ENCODE measurements around the gene MPPE1.
A peak's percentile ranks its signal among the peaks of the same experiment; 100 is the strongest.
"Not testable (repeated sequence)": the region's sequence is repeated elsewhere in the genome, so short reads cannot be mapped to it uniquely, and the experiment has no call there.

The MPPE1 gene

DNA sequence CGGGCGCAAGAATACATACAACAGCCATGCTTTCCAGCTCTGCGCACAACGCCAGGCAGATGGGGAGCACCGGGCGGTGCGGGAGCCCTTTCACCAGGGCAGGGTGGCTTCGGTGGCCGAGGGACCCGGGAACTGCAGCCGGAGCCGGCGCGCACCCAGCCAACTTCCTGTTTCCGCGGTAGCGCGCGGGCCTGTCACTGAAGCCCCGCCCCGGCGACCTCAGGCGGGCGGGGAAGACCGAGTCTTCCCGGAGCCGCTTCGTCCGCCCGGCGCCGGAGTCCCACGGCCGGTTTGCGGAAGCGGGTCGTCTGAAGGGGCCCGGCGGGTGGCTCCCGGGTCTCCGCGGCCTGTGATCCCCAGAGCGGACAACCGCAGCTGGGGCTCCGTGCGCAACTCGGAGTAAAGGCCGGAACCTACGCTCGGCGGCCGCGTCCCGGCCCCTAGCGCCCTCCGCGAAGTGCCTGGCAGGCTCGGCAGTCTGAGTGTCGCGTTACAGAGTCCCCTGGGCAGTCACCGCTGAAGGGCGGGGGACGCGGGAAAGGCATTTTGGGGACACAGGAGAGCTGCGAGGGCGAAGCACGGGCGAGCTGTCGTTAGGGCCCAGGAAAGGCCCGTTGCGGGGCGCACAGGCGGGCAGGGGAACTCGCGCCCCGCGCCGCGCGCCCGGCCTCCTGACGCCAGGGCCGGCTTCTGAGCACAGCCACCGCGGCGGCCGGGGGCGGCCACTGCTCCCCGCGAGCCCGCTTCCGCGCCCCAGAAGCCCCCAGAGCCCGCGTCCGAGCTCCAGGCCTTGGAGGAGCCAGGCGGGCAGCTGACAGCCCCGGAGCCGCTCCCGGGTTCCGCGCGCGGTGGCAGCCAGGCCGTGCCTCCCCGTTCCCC lies at the start of gene MPPE1:
Gene MPPE1 (minus strand): TSS at position 136 of the 879 bp plus-strand sequence. CDS start 11,053 bp downstream, outside the sequence.
- peak; percentile 85 to 88 for DNase-seq

DNA sequence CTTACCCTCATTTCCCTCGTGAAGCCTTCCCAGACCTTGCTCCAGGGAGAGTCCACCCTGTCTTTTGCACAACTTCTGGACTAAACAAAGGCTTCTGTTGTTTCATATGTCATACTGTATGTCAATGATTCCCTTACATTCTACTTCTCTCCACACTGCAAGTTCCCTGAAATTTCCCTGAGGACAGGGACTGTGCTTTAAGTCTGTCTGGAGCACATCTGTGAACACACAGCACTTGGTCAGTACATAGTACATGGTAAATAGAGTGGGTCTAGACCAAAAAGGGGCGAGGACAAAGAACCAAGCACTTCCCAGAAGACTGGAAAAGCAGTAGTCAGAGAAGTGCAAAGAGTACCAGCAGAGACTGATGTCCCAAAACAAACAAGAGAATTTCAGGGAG lies 49.5 kb upstream of the MPPE1 start:
- DNase-seq = no peak

- DNase-seq = no peak
Observed at GRCh38 chr18:11956371-11957308, 48.5 kb upstream of the MPPE1 start.

DNA sequence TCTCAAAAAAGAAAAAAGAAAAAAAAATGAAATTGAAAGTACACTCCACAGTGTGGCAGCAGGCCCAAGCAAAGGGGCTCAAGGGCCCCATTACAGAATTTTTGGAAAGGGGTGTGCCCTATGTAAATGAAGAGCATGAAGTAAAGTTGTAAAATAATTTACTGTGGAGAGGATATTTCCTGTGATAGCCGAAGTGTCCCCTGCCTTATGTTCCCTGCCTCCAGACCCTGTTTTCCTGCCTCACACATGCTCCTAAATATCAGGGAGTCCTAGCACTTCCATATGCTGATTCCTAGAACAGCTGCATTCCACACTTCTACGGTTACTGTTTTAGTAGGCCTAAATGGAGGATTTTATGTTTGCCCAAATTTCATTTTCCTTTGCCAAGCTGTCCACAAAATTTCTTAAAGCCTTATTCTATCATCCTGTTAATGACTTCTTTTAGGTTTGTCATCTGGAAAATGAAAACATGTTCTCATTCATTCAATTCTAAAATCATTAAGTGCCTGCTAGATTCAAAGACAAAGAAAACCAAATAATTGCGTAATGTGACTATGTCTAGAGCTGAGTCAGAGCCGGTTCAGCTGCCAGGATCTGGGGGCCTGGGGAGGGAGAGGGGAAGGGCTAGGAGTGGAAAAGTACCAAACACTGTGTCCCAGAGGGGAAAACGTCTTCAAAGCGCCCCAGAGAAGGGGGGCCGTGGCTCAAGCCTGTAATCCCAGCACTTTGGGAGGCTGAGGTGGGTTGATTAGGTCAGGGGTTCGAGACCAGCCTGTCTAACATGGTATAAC lies 47.3 kb upstream of the MPPE1 start:
- no peak for DNase-seq

DNA sequence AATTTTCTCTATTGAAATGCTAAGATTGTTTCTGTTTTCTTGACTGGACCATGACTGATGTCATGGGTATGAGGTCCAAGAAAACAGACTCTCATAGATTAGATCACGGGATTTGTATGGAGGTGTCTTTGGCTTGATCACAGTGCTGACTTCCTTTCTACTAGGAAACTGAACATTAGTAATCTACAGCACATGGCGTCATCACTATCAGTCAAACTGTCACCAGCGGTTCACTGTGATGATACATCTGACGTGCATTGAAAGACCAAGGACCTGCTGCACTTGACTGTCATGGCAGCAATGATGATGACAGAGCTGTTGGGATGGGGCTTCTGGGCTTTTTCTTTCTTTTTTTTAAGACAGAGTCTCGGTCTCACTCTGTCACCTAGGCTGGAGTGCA lies 45.0 kb upstream of the MPPE1 start:
- DNase-seq = no peak

DNA sequence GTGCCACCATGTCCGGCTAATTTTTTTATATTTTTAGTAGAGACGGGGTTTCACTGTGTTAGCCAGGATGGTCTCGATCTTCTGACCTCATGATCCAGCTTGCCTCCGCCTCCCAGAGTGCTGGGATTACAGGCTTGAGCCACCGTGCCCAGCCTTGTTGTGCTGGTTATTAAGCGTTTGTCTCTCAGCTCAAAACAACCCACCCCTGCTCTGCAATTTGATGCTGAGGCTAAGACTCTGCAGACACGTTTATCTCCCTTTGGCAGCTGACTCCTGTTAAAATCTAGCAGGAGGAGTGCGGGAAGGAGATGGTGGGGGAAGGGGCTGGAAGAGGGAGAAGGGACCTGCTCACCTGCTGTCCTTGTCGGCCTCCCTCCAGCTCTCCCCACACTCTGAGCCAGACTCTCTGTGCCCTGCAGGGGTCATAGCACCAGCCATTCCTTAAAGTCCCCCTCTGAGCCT lies 43.3 kb upstream of the MPPE1 start:
- DNase-seq = no peak

GRCh38 chr18:11950824-11951223 lies 42.7 kb upstream of the MPPE1 start:
- no peak for DNase-seq

- no peak for DNase-seq
Observed at GRCh38 chr18:11948852-11949523, 40.9 kb upstream of the MPPE1 start.

DNA sequence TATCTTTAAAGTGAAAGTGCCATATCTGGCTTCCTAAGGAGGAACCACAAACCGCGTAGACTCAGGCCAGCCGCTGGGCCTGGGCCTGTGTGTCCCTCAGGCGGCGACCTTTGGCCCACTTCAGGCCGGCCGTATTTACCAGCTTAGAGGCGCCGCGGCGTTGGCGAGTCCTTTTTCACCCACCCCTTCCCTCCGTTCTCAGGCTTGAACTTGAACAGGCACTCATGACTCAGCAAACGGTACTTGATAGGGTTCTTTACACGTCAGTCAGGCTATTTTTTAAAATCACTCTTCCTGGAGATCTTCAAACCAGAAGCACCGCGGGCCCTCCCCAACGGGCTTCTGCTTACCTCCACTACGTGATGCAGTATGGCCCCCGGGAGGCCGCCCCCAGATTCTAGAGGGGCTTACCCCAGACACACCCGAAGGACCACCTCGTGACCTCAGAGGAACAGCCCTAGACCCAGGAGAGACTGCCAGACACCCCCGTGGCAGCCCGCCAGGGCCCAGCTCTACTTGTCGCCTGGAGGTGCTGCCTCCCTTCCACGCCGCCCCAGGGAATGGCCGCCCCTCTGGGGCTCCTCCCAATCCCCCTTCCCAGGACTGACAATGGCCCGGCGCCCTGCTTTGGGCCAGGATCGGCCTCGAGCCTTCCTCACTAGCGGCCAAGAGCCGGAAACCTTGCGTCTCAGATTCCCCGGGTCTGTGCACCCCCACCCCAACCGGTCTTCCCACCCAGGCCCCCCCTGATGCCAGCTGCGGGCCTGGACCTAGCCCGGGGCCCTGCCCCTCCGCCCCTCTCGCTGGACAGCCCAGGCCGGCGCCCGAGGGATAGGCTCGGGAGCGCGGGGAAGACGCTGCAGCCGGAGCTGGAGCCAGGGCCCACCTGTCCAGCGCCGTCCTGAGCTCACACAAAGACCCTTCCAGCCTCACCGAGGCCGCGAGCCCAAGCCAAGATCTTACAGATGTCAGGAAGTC lies 39.4 kb upstream of the MPPE1 start:
- peak; percentile 68 to 78 for DNase-seq

DNA sequence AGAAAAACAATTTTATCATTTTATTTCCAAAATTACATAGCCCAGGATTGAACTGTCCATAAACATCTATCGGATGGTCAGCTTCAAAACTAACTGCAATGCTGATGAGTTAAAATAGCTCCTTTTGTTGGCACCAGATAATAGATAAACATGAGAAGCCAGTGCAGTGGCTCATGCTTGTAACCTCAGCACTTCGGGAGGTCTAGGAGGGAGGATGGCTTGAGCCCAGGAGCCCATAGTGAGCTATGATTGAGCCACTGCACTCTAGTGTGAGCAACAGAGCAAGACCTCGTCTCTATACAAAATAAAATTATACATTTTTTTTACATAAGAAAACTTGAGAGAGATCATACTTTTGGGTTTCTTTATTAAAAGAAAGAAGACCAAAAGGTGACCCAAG lies 38.6 kb upstream of the MPPE1 start:
- DNase-seq = no peak

DNA sequence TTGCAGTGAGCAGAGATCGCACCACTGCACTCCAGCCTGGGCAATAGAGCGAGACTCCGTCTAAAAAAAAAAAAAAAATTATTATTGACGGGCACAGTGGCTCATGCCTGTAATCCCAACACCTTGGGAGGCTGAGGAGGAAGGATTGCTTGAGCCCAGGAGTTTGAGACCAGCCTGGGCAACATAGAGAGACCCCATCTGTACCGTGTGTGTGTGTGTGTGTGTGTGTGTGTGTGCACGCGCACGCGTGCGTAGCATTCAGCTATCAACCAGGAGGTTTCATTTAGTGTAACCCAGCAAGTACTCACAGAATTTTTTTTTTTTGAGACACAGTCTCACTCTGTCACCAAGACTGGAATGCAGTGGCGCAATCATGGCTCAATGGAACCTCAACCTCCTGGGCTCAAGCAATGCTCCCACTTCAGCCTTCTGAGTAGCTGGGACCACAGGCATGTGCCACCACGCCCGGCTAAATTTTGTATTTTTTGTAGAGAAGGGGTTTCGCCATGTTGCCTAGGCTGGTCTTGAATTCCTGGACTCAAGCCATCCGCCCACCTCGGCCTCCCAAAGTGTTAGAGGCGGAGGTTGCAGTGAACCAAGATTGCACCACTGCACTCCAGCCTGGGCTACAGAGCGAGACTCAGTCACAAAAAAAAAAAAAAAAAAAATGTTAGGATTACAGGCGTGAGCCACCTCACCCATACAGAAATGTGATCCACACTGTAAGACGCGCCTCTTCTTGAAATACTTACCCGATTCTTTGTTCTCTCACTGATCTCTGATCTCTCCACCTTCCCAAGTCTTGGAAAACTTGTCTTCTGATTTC lies 37.9 kb upstream of the MPPE1 start:
- not testable (repeated sequence) for DNase-seq

DNA sequence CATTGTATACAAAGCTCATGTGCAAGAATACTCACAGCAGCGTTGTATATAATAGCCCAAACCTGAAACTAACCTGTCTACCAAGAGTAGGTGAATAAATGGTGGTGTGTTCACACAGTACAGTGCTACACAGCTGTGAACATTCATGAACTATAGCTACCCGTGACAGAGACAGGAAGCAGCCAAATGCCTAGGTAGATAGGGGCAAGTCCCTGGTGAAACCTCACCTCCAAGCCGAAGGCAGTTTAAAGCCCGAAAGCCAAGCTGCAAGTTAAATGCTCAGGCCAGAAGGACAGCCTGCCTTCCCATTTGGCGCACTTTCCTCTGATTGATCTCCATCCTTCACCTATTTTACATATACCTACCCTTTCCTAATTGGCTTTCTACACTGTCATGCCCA lies 36.7 kb upstream of the MPPE1 start:
- DNase-seq = no peak

DNA sequence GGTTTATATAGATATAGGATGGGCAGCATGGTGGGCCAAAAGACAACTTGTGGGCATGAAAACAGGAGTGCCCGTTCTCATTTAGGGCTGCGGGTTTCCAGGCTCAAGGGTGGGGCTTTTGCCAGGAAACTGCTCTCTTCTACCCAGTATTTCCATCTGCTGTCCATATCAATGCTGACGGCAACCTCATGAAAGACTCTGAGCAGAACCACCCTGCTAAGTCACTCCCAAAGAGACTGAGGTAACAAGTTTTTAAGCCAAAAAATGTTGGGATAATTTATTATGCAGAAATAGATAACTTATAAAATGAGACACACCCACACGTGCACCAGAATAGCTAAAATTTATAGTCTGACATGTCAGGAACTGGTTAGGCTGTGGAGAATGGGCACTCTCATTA lies 36.1 kb upstream of the MPPE1 start:
- no peak for DNase-seq

- DNase-seq = no peak
Observed at GRCh38 chr18:11943551-11943950, 35.4 kb upstream of the MPPE1 start.

DNA sequence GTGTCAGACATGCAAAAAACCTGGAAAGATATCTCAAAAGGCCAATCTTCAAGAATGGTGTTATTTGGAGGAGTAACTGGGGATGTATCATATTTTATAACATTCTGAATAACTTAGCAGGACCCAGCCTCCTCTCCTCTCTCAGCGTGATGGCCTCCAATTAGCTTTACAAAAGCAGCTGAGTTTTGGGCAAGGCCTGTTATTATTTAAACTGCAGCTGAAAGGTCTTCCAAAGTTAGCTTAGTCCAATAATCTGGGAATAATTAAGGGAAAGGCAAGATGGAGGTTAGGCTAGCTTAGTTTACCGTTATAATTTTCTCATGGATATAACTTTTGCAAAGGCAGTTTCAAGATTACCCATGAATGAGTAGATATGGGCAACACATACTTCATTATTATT lies 32.8 kb upstream of the MPPE1 start:
- DNase-seq = no peak

DNA sequence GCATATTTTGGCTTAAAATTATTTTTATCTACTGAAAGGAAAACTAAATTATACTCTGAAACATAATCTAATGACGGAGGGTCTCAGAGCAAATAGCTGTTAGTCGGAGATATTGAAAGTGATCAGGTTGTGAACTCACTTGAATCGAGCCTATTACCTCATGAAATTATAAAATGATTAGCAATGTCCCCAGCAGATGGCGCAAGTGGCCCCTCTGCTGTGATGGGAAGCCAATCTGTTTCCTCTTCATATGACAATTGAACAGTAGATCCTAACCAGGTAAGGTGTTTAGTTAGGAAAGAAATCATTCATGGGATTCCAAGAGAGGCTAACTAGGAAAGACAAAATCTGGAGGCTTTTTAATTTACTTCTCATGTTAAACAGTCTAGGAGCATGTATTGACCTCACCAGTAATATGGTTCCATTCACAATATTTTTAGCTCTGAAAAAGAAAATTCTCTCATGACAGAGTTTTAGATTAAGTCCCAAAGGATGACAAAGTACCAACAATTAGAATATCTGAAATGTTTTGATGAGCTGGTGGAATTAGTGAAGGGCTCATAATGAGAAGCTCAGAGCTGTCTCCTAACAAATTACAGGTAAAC lies 29.9 kb upstream of the MPPE1 start:
- peak; percentile 70 to 78 for DNase-seq

DNA sequence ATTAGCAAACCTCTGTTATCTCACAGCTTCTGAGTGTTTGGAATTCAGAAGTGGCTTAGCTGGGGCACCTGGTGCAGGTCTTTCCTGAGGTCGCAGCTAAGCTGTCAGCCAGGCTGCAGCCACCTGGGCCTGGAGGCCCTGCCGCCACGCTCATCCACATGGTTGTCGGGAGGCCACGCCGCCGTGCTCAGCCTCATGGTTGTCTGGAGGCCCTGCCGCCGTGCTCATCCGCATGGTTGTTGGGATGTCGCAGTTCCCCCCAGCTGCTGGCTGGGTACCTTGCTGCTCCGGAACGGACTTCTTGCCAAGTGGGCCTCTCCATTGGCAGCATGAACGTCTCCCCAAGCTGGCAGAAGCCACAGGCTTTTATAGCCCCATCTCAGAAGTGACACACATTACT lies 24.3 kb upstream of the MPPE1 start:
- no peak for DNase-seq

- DNase-seq = no peak
Observed at GRCh38 chr18:11927497-11927896, 19.4 kb upstream of the MPPE1 start.

GRCh38 chr18:11925800-11926481 lies 17.8 kb upstream of the MPPE1 start:
- no peak for DNase-seq

All from CD4-positive, alpha-beta T cell treated with Interleukin-4 for 1 hour (primary cell).